ENCODE results near the gene CYB5R4.

DNA sequence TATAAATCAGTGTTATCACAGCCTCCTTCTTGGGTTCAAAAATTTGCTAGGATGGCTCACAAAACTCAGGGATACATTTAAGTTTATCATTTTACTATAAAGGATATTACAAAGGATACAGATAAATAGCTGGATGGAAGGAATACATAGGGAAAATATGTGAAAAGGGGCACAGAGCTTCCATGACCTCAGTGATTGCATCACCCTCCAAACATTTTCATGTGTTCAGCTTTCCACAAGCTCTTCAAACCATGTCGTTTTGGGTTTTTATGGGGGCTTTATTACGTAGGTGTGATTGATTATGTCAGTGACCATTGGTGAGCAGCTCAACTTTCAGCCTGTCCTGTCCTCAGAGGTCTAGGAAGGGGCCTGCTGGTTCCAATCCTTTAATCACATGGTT lies 68.0 kb downstream of the CYB5R4 start:
- TF ChIP-seq, protein P1, sequence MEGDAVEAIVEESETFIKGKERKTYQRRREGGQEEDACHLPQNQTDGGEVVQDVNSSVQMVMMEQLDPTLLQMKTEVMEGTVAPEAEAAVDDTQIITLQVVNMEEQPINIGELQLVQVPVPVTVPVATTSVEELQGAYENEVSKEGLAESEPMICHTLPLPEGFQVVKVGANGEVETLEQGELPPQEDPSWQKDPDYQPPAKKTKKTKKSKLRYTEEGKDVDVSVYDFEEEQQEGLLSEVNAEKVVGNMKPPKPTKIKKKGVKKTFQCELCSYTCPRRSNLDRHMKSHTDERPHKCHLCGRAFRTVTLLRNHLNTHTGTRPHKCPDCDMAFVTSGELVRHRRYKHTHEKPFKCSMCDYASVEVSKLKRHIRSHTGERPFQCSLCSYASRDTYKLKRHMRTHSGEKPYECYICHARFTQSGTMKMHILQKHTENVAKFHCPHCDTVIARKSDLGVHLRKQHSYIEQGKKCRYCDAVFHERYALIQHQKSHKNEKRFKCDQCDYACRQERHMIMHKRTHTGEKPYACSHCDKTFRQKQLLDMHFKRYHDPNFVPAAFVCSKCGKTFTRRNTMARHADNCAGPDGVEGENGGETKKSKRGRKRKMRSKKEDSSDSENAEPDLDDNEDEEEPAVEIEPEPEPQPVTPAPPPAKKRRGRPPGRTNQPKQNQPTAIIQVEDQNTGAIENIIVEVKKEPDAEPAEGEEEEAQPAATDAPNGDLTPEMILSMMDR (IDR thresholded peaks at IDR 0.05; ENCODE audit: poor library complexity, severe bottlenecking), result no peak
- TF ChIP-seq EZH2 (IDR thresholded peaks at IDR 0.05; ENCODE audit: borderline replicate concordance, insufficient read depth, low read length, poor library complexity, severe bottlenecking), result no peak
- TF ChIP-seq, protein P2, sequence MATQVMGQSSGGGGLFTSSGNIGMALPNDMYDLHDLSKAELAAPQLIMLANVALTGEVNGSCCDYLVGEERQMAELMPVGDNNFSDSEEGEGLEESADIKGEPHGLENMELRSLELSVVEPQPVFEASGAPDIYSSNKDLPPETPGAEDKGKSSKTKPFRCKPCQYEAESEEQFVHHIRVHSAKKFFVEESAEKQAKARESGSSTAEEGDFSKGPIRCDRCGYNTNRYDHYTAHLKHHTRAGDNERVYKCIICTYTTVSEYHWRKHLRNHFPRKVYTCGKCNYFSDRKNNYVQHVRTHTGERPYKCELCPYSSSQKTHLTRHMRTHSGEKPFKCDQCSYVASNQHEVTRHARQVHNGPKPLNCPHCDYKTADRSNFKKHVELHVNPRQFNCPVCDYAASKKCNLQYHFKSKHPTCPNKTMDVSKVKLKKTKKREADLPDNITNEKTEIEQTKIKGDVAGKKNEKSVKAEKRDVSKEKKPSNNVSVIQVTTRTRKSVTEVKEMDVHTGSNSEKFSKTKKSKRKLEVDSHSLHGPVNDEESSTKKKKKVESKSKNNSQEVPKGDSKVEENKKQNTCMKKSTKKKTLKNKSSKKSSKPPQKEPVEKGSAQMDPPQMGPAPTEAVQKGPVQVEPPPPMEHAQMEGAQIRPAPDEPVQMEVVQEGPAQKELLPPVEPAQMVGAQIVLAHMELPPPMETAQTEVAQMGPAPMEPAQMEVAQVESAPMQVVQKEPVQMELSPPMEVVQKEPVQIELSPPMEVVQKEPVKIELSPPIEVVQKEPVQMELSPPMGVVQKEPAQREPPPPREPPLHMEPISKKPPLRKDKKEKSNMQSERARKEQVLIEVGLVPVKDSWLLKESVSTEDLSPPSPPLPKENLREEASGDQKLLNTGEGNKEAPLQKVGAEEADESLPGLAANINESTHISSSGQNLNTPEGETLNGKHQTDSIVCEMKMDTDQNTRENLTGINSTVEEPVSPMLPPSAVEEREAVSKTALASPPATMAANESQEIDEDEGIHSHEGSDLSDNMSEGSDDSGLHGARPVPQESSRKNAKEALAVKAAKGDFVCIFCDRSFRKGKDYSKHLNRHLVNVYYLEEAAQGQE (IDR thresholded peaks at IDR 0.05; ENCODE audit: borderline replicate concordance), result no peak
- TF ChIP-seq POLR2AphosphoS5 (IDR thresholded peaks at IDR 0.05), result no peak
- no peak for TF ChIP-seq MXI1 (conservative IDR thresholded peaks at IDR 0.05; ENCODE audit: poor library complexity, severe bottlenecking)
- no peak for TF ChIP-seq SMC3 (conservative IDR thresholded peaks at IDR 0.05; ENCODE audit: poor library complexity)
- TF ChIP-seq EP300 (conservative IDR thresholded peaks at IDR 0.05; ENCODE audit: poor library complexity, severe bottlenecking), result no peak
- no peak for TF ChIP-seq TAF1 (IDR thresholded peaks at IDR 0.05; ENCODE audit: low read depth)
